HG02678 (cell line): ENCODE results near the gene TNFRSF17.
"Not testable (repeated sequence)": the region's sequence is repeated elsewhere in the genome, so short reads cannot be mapped to it uniquely, and the experiment has no call there.

ENCODE experiments used
- ATAC-seq: cut with Tn5 transposase; IDR thresholded peaks from one replicate; pipeline ENCODE4 v1.9.1; 2021; ENCODE audit warnings: mild to moderate bottlenecking, moderate library complexity; ENCODE audit not compliant: unreplicated experiment

TNFRSF17 gene

GRCh38 chr16:11964761-11965551 is at the start of gene TNFRSF17:
Gene TNFRSF17, plus strand, starts transcription at chr16:11965210. Its CDS starts 115 bp downstream, at chr16:11965325.
- peak; percentile 77 for ATAC-seq

GRCh38 chr16:11915644-11916523 is 49.1 kb upstream of the TNFRSF17 start, which contains the start of gene GSPT1:
Gene GSPT1, minus strand, starts transcription at chr16:11915956. Its CDS starts 236 bp downstream, at chr16:11915720.
- ATAC-seq, result peak; percentile 80

GRCh38 chr16:11916524-11917285 is 48.3 kb upstream of the TNFRSF17 start:
- no peak for ATAC-seq

GRCh38 chr16:11924046-11924445 is 41.0 kb upstream of the TNFRSF17 start:
- ATAC-seq, result not testable (repeated sequence)

DNA sequence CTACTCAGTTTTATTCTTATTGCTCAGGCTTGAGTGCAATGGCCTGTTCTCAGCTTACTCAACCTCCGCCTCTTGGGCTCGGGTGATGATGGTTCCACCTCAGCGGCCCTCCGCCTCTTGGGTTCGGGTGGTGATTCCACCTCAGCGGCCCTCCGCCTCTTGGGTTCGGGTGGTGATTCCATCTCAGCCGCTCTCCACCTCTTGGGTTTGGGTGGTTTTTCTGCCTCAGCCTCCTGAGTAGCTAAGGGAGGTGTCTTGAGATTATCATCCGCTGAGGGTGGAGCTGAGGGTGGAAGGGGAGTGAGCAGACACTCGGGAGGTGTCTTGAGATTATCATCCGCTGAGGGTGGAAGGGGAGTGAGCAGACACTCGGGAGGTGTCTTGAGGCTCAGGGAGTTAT is 37.7 kb upstream of the TNFRSF17 start:
- ATAC-seq, result not testable (repeated sequence)

- ATAC-seq, result not testable (repeated sequence)
Observed at GRCh38 chr16:11941945-11942344, 23.1 kb upstream of the TNFRSF17 start, which contains the start of gene NPIPB2. Gene NPIPB2, minus strand, starts transcription at chr16:11942045. Its CDS starts 0 bp downstream, at chr16:11942045.

- no peak for ATAC-seq
Observed at GRCh38 chr16:11946433-11946832, 18.6 kb upstream of the TNFRSF17 start.

- ATAC-seq, result no peak
Observed at GRCh38 chr16:11948819-11949218, 16.2 kb upstream of the TNFRSF17 start.

DNA sequence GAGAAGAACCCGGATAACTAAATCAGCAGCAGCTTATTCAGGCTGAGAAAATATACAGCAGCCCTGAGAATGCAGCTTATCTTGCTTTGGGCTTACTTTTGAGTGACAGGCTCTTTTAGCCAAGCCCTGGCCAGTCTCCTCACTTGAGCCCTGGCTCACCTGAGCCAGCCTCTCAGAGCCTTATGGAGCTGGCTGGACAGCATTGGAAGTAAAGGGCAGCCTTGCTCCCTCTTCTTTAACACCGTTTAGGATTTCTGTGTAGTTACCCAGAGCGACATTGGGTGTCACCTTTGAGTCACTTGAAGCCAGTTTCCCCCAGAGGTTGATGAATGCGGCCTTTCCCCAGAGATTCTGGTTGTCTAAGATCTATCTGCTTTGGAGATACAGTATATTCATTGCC is 15.5 kb upstream of the TNFRSF17 start:
- peak; percentile 66 for ATAC-seq

DNA sequence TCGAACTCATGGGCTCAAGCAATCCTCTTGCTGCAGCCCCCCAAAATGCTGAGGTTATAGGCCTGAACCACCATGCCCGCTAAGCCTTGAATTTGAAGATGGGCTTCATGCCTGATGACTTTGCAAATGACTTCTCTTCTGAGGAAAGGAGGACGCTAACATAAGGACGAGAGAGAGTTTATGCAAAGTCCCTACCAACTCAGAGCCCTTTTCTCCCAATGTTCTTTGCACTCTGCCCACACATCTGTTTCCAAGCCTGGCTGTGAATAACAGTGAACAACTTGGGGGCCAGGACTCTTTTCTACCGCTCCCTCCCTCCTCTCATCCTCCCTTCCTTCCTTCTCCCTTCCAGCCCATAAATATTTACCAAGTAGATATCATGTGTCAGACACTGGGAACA is 14.6 kb upstream of the TNFRSF17 start:
- ATAC-seq, result no peak

- ATAC-seq, result not testable (repeated sequence)
Observed at GRCh38 chr16:11953576-11953975, 11.4 kb upstream of the TNFRSF17 start.

GRCh38 chr16:11955713-11956123 is 9.3 kb upstream of the TNFRSF17 start:
- no peak for ATAC-seq

DNA sequence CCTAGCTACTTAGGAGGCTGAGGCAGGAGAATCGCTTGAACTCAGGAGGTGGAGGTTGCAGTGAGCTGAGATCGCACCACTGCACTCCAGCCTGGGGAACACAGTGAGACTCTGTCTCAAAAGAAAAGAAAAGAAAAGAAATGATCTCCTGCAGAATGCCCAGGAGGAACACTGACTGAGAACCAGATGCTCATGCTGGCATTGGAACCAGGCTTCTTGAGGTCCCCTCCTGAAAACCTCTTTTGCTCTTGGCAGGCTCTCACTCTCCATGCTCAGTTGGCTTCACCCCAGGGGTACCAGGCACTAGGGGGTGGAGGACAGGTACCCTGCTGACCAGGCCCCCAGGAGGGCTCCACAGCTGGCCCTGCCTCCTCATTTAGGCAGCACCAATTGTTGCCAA is 8.5 kb upstream of the TNFRSF17 start:
- no peak for ATAC-seq

DNA sequence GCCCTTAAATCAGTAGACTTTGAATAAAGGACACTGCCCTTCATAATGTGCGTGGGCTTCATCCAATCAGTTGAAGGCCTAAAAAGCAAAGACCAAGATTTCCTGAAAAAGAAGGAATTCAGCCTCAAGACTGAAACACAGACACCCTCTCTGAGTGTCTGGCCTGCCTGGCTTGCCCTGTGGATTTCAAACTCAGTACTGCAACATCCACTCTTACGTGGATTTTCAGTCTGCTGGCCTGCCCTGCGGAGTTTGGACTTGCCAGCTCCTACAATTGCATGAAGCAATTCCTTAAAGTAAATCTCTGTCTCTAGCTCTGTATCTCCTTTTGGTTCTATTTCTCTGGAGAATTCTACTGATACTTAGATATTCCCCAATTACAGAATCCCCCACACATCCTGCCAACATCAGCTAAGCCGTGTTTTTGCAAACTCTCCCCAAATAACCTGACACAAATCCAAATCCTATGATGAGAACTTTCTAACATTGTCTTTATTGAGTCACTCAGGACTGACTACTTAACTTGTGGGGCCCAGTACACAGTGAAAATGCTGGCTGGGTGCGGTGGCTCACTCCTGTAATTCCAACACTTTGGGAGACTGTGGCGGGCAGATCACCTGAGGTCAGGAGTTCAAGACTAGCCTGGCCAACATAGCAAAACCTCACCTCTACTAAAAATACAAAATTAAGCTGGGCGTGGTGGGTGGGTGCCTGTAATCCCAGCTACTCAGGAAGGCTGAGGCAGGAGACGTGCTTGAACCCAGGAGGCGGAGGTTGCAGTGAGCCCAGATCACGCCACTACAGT is 7.2 kb upstream of the TNFRSF17 start:
- no peak for ATAC-seq

- ATAC-seq, result not testable (repeated sequence)
Observed at GRCh38 chr16:11962457-11962856, 2.6 kb upstream of the TNFRSF17 start.

- ATAC-seq, result not testable (repeated sequence)
Observed at GRCh38 chr16:11962978-11963377, 2.0 kb upstream of the TNFRSF17 start.

- ATAC-seq, result no peak
Observed at GRCh38 chr16:11963706-11964105, 1.3 kb upstream of the TNFRSF17 start.

DNA sequence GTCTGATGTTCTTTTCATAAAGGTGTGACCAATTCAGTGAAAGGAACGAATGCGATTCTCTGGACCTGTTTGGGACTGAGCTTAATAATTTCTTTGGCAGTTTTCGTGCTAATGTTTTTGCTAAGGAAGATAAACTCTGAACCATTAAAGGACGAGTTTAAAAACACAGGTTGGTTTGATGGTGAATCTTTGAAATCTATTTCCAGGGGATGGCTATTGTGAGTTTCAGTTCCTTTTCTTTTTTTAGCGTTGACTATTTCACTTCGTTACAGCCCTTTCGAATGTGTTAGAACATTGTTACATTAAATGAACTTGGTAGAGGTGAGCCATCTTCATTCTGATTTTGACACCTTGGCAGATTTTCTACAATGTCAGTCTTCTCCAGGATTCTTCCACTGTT is 1.2 kb downstream of the TNFRSF17 start:
- ATAC-seq, result peak; percentile 31

DNA sequence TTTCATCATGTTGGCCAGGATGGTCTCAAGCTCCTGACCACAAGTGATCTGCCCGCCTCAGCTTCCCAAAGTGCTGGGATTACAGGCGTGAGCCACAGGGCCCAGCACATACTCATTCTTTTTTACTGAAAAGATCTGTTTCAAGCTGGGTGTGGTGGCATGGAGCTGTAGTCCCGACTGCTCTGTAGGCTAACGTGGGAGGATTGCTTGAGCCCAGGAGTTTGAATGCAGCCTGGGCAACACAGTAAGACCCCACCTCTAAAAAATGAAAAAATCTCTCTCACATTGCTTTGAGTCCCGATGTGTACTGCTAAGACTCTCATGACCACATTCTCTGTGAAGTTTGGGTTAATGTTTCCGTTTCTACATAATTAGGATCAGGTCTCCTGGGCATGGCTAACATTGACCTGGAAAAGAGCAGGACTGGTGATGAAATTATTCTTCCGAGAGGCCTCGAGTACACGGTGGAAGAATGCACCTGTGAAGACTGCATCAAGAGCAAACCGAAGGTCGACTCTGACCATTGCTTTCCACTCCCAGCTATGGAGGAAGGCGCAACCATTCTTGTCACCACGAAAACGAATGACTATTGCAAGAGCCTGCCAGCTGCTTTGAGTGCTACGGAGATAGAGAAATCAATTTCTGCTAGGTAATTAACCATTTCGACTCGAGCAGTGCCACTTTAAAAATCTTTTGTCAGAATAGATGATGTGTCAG is 2.3 kb downstream of the TNFRSF17 start:
- ATAC-seq, result no peak
